ENCODE results near the gene C1orf159.
"Not testable (repeated sequence)": the region's sequence is repeated elsewhere in the genome, so short reads cannot be mapped to it uniquely, and the experiment has no call there.

The C1orf159 gene

GRCh38 chr1:1149416-1149815, 33.5 kb upstream of the C1orf159 start:
- no peak for DNase-seq (ENCODE audit: low read depth)

- DNase-seq (ENCODE audit: low read depth): no peak
Measured at GRCh38 chr1:1148569-1148968, 32.7 kb upstream of the C1orf159 start.

- DNase-seq (ENCODE audit: low read depth): no peak
Measured at GRCh38 chr1:1148061-1148460, 32.2 kb upstream of the C1orf159 start.

- DNase-seq (ENCODE audit: low read depth): no peak
Measured at GRCh38 chr1:1146596-1146995, 30.7 kb upstream of the C1orf159 start.

GRCh38 chr1:1146026-1146425, 30.1 kb upstream of the C1orf159 start:
- no peak for DNase-seq (ENCODE audit: low read depth)

GRCh38 chr1:1145547-1145914, 29.6 kb upstream of the C1orf159 start:
- no peak for DNase-seq (ENCODE audit: low read depth)

- no peak for DNase-seq (ENCODE audit: low read depth)
Measured at GRCh38 chr1:1144843-1145546, 29.1 kb upstream of the C1orf159 start.

- DNase-seq (ENCODE audit: low read depth): no peak
Measured at GRCh38 chr1:1144122-1144842, 28.4 kb upstream of the C1orf159 start.

- no peak for DNase-seq (ENCODE audit: low read depth)
Measured at GRCh38 chr1:1143636-1144035, 27.7 kb upstream of the C1orf159 start.

GRCh38 chr1:1142844-1143243, 27.0 kb upstream of the C1orf159 start:
- no peak for DNase-seq (ENCODE audit: low read depth)

GRCh38 chr1:1142352-1142751, 26.5 kb upstream of the C1orf159 start:
- not testable (repeated sequence) for DNase-seq (ENCODE audit: low read depth)

GRCh38 chr1:1141911-1142250, 26.0 kb upstream of the C1orf159 start:
- DNase-seq (ENCODE audit: low read depth): no peak

- no peak for DNase-seq (ENCODE audit: low read depth)
Measured at GRCh38 chr1:1141244-1141910, 25.5 kb upstream of the C1orf159 start.

- DNase-seq (ENCODE audit: low read depth): no peak
Measured at GRCh38 chr1:1140673-1141072, 24.8 kb upstream of the C1orf159 start.

GRCh38 chr1:1137256-1138045, 21.6 kb upstream of the C1orf159 start:
- no peak for DNase-seq (ENCODE audit: low read depth)

GRCh38 chr1:1136547-1137230, 20.8 kb upstream of the C1orf159 start:
- DNase-seq (ENCODE audit: low read depth): no peak

- no peak for DNase-seq (ENCODE audit: low read depth)
Measured at GRCh38 chr1:1135339-1136136, 19.6 kb upstream of the C1orf159 start.

- DNase-seq (ENCODE audit: low read depth): no peak
Measured at GRCh38 chr1:1134300-1134970, 18.5 kb upstream of the C1orf159 start.

- DNase-seq (ENCODE audit: low read depth): no peak
Measured at GRCh38 chr1:1132956-1133750, 17.3 kb upstream of the C1orf159 start.

Measured in non-pigmented ciliary epithelial cell (primary cell).